GM18505 (cell line): ENCODE data around the gene RIN2.

Experiments used
- ATAC-seq: cut with Tn5 transposase; IDR thresholded peaks from one replicate; pipeline ENCODE4 v1.9.1; 2021; ENCODE audit not compliant: unreplicated experiment
- POLR2A ChIP-seq: IDR thresholded peaks from 4 replicates; pipeline ENCODE4 v1.6.1; 2011; ENCODE audit warnings: borderline replicate concordance; ENCODE audit not compliant: insufficient read depth, insufficient read length; ENCODE audit errors: extremely low read depth

Gene RIN2

GRCh38 chr20:19758133-19758500 is at the start of gene RIN2:
Gene RIN2 (plus strand): TSS chr20:19758258. CDS start chr20:19889602, 131,344 bp downstream.
- TF ChIP-seq POLR2A = no peak
- no peak for ATAC-seq

GRCh38 chr20:19709635-19710335 is 48.3 kb upstream of the RIN2 start:
- no peak for ATAC-seq
- TF ChIP-seq POLR2A = no peak

- no peak for TF ChIP-seq POLR2A
- no peak for ATAC-seq
Observed at GRCh38 chr20:19710336-19711120, 47.5 kb upstream of the RIN2 start.

- ATAC-seq = no peak
- no peak for TF ChIP-seq POLR2A
Observed at GRCh38 chr20:19711126-19711525, 46.9 kb upstream of the RIN2 start.

- TF ChIP-seq POLR2A = no peak
- ATAC-seq = no peak
Observed at GRCh38 chr20:19712721-19713260, 45.3 kb upstream of the RIN2 start.

GRCh38 chr20:19713822-19714578 is 44.1 kb upstream of the RIN2 start:
- no peak for TF ChIP-seq POLR2A
- no peak for ATAC-seq

GRCh38 chr20:19714579-19714840 is 43.5 kb upstream of the RIN2 start:
- no peak for TF ChIP-seq POLR2A
- no peak for ATAC-seq

- no peak for TF ChIP-seq POLR2A
- no peak for ATAC-seq
Observed at GRCh38 chr20:19715986-19716385, 42.1 kb upstream of the RIN2 start.

- TF ChIP-seq POLR2A = no peak
- no peak for ATAC-seq
Observed at GRCh38 chr20:19718880-19719279, 39.2 kb upstream of the RIN2 start.

- no peak for ATAC-seq
- TF ChIP-seq POLR2A = no peak
Observed at GRCh38 chr20:19720991-19721390, 37.1 kb upstream of the RIN2 start.

- ATAC-seq = no peak
- no peak for TF ChIP-seq POLR2A
Observed at GRCh38 chr20:19723051-19723450, 35.0 kb upstream of the RIN2 start.

GRCh38 chr20:19723813-19724430 is 34.1 kb upstream of the RIN2 start:
- no peak for ATAC-seq
- no peak for TF ChIP-seq POLR2A

- no peak for TF ChIP-seq POLR2A
- no peak for ATAC-seq
Observed at GRCh38 chr20:19725373-19725772, 32.7 kb upstream of the RIN2 start.
